ENCODE data around the gene CD1D.

GRCh38 chr1:158150523-158150922, 30.2 kb upstream of the CD1D start:
- no peak for TF ChIP-seq CREB1 (IDR thresholded peaks at IDR 0.05; ENCODE audit: low read depth)
- no peak for TF ChIP-seq CEBPB (IDR thresholded peaks at IDR 0.05)

Data from Ishikawa (cell line).